GM12872 (cell line): Measurements from ENCODE around the gene SAA2.

ENCODE experiments used
- TF ChIP-seq, protein P1 (sequence below): IDR thresholded peaks from 3 replicates; pipeline ENCODE4 v1.5.1; 2011; ENCODE audit warnings: low read depth, mild to moderate bottlenecking, low read length, moderate library complexity; ENCODE audit not compliant: insufficient read depth

The SAA2 gene

GRCh38 chr11:18248561-18248960 is at the start of gene SAA2:
SAA2 (minus strand) TSS chr11:18248668; CDS start chr11:18248011, 657 bp downstream.
- TF ChIP-seq, protein P1, sequence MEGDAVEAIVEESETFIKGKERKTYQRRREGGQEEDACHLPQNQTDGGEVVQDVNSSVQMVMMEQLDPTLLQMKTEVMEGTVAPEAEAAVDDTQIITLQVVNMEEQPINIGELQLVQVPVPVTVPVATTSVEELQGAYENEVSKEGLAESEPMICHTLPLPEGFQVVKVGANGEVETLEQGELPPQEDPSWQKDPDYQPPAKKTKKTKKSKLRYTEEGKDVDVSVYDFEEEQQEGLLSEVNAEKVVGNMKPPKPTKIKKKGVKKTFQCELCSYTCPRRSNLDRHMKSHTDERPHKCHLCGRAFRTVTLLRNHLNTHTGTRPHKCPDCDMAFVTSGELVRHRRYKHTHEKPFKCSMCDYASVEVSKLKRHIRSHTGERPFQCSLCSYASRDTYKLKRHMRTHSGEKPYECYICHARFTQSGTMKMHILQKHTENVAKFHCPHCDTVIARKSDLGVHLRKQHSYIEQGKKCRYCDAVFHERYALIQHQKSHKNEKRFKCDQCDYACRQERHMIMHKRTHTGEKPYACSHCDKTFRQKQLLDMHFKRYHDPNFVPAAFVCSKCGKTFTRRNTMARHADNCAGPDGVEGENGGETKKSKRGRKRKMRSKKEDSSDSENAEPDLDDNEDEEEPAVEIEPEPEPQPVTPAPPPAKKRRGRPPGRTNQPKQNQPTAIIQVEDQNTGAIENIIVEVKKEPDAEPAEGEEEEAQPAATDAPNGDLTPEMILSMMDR = no peak

DNA sequence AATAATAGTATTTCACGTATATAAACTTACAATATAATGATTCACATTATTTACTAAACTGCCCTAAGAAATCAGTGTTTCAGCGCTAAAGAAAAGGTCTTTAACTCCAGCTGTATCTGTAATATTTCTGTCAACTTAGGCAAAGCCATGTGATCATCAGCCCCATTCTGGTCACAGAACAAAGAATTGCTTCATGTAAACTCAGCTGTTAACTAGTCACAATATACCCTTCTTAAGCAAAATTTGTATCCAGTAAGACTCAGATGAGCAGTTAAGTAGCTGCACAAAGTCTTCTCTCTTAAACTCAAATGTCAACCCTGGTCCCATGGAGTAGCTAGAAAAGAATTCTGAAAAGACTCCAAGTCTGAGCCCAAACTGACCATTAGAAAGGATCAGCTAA is 46.8 kb upstream of the SAA2 start:
- TF ChIP-seq, protein P1 = no peak

DNA sequence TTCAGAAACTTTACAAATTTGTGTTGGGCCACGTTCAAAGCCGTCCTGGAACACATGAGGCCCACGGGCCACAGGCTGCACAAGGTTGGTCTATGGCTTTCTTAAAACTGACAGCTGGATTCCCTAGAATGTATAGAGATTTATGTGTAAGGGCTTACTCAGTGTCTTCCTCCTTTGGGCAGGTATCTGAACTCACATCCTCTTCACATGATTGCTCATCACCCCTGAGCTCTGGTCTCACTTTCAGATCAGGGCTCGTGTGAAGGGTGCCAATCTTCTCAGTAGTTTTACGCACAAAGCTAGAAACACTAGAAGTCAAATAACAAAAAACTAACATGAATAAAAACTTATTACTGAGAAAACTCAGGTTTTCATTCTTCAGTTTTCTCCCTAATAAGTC is 46.4 kb upstream of the SAA2 start:
- TF ChIP-seq, protein P1 = no peak

DNA sequence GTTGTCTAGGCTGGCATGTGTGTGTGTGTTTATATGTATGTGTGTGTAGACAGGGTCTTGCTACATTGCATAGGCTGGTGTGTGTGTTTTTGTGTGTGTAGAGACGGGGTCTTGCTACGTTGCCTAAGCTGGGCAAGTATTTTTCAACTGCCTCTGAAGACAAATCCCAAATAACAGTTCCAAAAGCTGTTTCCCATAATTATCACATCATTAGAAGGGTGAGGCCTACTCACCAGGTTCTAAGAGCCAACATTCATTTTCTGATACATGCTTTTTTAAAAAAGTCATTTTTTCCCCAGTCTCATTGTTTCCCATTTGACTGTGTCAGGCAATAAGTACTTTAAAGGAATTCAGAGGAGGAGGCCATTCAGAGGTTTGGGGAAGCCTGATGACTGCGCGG is 40.4 kb upstream of the SAA2 start:
- TF ChIP-seq, protein P1 = no peak

DNA sequence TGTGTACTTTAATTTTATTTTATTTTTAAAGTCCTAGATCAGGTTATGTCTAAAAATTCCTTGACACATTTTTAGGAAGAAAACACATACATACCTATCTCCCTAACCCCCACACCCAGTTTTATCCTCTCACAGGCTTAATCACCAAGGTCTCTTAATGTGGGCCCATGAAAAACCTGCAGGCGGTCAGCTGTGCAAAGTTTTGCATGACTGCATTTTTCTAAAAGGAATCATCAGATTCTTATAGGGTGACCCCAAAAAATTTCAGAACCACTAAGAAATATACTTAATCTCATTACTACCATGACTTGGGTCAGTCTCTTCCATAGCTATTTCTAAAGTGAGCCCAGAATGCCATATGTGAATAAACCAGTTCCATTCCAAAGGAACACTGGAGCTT is 37.4 kb upstream of the SAA2 start:
- TF ChIP-seq, protein P1 = no peak

GRCh38 chr11:18282626-18283025 is 34.2 kb upstream of the SAA2 start:
- TF ChIP-seq, protein P1 = no peak

GRCh38 chr11:18280438-18281045 is 32.1 kb upstream of the SAA2 start:
- TF ChIP-seq, protein P1 = no peak
